NCI-H1092 (cell line): ENCODE data around the gene TFAP2E.

Source experiments
- DNase-seq: peaks from one replicate; lab custom pipeline; 2025; lab: John Stamatoyannopoulos, UW

TFAP2E gene

GRCh38 chr1:35595684-35596083 lies 22.6 kb downstream of the TFAP2E start:
- no peak for DNase-seq

- DNase-seq, result no peak
These were observed 24.8 kb downstream of the TFAP2E start for GRCh38 chr1:35597870-35598269.

- DNase-seq, result no peak
These were observed 25.8 kb downstream of the TFAP2E start for GRCh38 chr1:35598895-35599294.

- DNase-seq, result no peak
These were observed 26.3 kb downstream of the TFAP2E start for GRCh38 chr1:35599411-35599810.

GRCh38 chr1:35600593-35600992 lies 27.5 kb downstream of the TFAP2E start:
- DNase-seq, result no peak

- no peak for DNase-seq
These were observed 30.4 kb downstream of the TFAP2E start for GRCh38 chr1:35603468-35603867.

GRCh38 chr1:35603941-35604340 lies 30.8 kb downstream of the TFAP2E start:
- DNase-seq, result no peak

- no peak for DNase-seq
These were observed 32.2 kb downstream of the TFAP2E start for GRCh38 chr1:35605071-35605866.

GRCh38 chr1:35605867-35606182 lies 32.7 kb downstream of the TFAP2E start:
- no peak for DNase-seq

- no peak for DNase-seq
These were observed 38.5 kb downstream of the TFAP2E start for GRCh38 chr1:35611655-35612054.

GRCh38 chr1:35615440-35615839 lies 42.3 kb downstream of the TFAP2E start:
- DNase-seq, result no peak

GRCh38 chr1:35619237-35620121 lies 46.4 kb downstream of the TFAP2E start:
- DNase-seq, result no peak

GRCh38 chr1:35622510-35623178 lies 49.5 kb downstream of the TFAP2E start:
- DNase-seq, result no peak

GRCh38 chr1:35623832-35624231 lies 50.7 kb downstream of the TFAP2E start:
- no peak for DNase-seq

GRCh38 chr1:35629051-35629450 lies 55.9 kb downstream of the TFAP2E start:
- no peak for DNase-seq

- DNase-seq, result no peak
These were observed 58.3 kb downstream of the TFAP2E start for GRCh38 chr1:35631396-35631795.

GRCh38 chr1:35633547-35633946 lies 60.4 kb downstream of the TFAP2E start:
- DNase-seq, result no peak

- DNase-seq, result no peak
These were observed 64.3 kb downstream of the TFAP2E start for GRCh38 chr1:35637401-35637809.

- no peak for DNase-seq
These were observed 67.5 kb downstream of the TFAP2E start for GRCh38 chr1:35640380-35641232.

GRCh38 chr1:35641233-35641866 lies 68.2 kb downstream of the TFAP2E start, which contains the start of gene PSMB2:
Gene PSMB2 (minus strand): TSS chr1:35641526. CDS start chr1:35641432, 94 bp downstream.
- peak; percentile 95 for DNase-seq

GRCh38 chr1:35642471-35642955 lies 69.4 kb downstream of the TFAP2E start:
- DNase-seq, result no peak
